ENCODE measurements around the gene THSD4.

GRCh38 chr15:71559098-71559497, 443.8 kb downstream of the THSD4 start:
- TF ChIP-seq CTCF (IDR thresholded peaks at IDR 0.05) = no peak
- TF ChIP-seq POLR2A (IDR thresholded peaks at IDR 0.05) = no peak
